Uterus (tissue), 4 donors: Measurements from ENCODE around the gene SIRT2. TPM values are rescaled to one million over a fixed set of nuclear protein-coding genes. Genes with fewer than 3 reads are reported as not detected.

Experiments
- DNase-seq, 2 donors: peaks; one replicate each; pipeline ENCODE4 v3.0.0-alpha.2; 2019 to 2020
- H3K27ac ChIP-seq, 2 donors: fragments of 200-600 bp; sonication (generic); 1 replicate in 1 of 2; 2 replicates in 1 of 2; pipeline ENCODE4 v1.5.1; 2016 to 2018
- H3K27me3 ChIP-seq, 2 donors: fragments of 200-600 bp; sonication (generic); one replicate each; pipeline ENCODE4 v1.5.1; 2018 to 2019; ENCODE audit warnings: control low read depth in 1 of 2
- H3K36me3 ChIP-seq, 2 donors: fragments of 200-600 bp; sonication (generic); one replicate each; pipeline ENCODE4 v1.5.1; 2019; ENCODE audit warnings: control low read depth in 1 of 2
- H3K4me1 ChIP-seq, 2 donors: fragments of 200-600 bp; sonication (generic); one replicate each; pipeline ENCODE4 v1.5.1; 2018 to 2019; ENCODE audit warnings: control low read depth in 1 of 2
- H3K4me3 ChIP-seq, 2 donors: fragments of 200-600 bp; sonication (generic); 1 replicate in 1 of 2; 2 replicates in 1 of 2; pipeline ENCODE4 v1.5.1; 2018 to 2019; ENCODE audit warnings: mild to moderate bottlenecking in 1 of 2
- H3K9me3 ChIP-seq, 2 donors: fragments of 200-600 bp; sonication (generic); one replicate each; pipeline ENCODE4 v1.5.1; 2019; ENCODE audit warnings: control low read depth in 1 of 2
- CTCF ChIP-seq, 4 experiments: fragments of 200-600 bp in 2 of 4; fragments of 450-650 bp in 2 of 4; sonication (generic) in 2 of 4; IDR thresholded peaks; one replicate each; pipeline ENCODE4 v1.5.1; 2016 to 2019; ENCODE audit warnings: antibody characterized with exemption in 4 of 4, mild to moderate bottlenecking in 2 of 4, moderate library complexity in 1 of 4
- POLR2A ChIP-seq, 2 donors: fragments of 450-650 bp; IDR thresholded peaks; one replicate each; pipeline ENCODE4 v1.6.1; 2016; ENCODE audit warnings: antibody characterized with exemption in 2 of 2, mild to moderate bottlenecking in 1 of 2, moderate library complexity in 1 of 2
- intact Hi-C: fragments of 100-400 bp; cut with DNase I; formaldehyde crosslinking; loops from one replicate; pipeline ENCODE4 v1.15.1; 2023; ENCODE audit warnings: low total_unique reads
- total RNA-seq, 4 donors: library from RNA; depleted of rRNA in 3 of 4; stranded (reverse); fragments of >200 nt in 3 of 4; gene quantifications; one replicate each; pipeline versions ENCODE4 v1.1.0 to v1.2.4, GENCODE V29; 2014 to 2023
- donor health status: DM: yes; HTN: yes; CAD: no.

Gene SIRT2
- total RNA-seq, 4 donors from 2014 or later = 46.0 to 171 (median 80.2) TPM

GRCh38 chr19:38932425-38933179 lies 33.2 kb upstream of the SIRT2 start:
- TF ChIP-seq POLR2A (IDR thresholded peaks at IDR 0.05) (no peak), CTCF (IDR thresholded peaks at IDR 0.05) (no peak)
- intact Hi-C loops = no loop called here
- no peak for DNase-seq
- peaks cover 0 to 7% of the 10 kb centered on the region in 2 donors for H3K4me1 ChIP-seq
- H3K27me3 ChIP-seq = no peaks in the 10 kb centered on the region
- H3K27ac ChIP-seq = no peak overlapping the region
- H3K9me3 ChIP-seq = no peaks in the 10 kb centered on the region
- no peaks in the 10 kb centered on the region for H3K36me3 ChIP-seq
- H3K4me3 ChIP-seq = no peak overlapping the region

- Histone ChIP-seq H3K27ac (peak overlapping the region in 1 of 2 donors; percentile 85), H3K27me3 (no peaks in the 10 kb centered on the region), H3K36me3 (no peaks in the 10 kb centered on the region), H3K9me3 (no peaks in the 10 kb centered on the region), H3K4me1 (peaks cover 0 to 7% of the 10 kb centered on the region in 2 donors), H3K4me3 (peak overlapping the region; percentile 64 to 82)
- DNase-seq = no peak
- TF ChIP-seq CTCF (IDR thresholded peaks at IDR 0.05) = no peak
- no peak for TF ChIP-seq POLR2A (IDR thresholded peaks at IDR 0.05)
- intact Hi-C loops = no loop called here
Observed at GRCh38 chr19:38931521-38931793, 32.0 kb upstream of the SIRT2 start.

GRCh38 chr19:38930776-38931520 lies 31.5 kb upstream of the SIRT2 start, which contains the start of gene MRPS12:
Gene MRPS12, plus strand, starts transcription at chr19:38930944. Its CDS starts 351 bp downstream, at chr19:38931295.
- Histone ChIP-seq H3K36me3 (no peaks in the 10 kb centered on the region), H3K27me3 (no peaks in the 10 kb centered on the region), H3K27ac (peak within 1 kb of the TSS; percentile 85 to 87), H3K9me3 (no peaks in the 10 kb centered on the region), H3K4me3 (peak within 1 kb of the TSS; percentile 64 to 82), H3K4me1 (peaks cover 0 to 7% of the 10 kb centered on the region in 2 donors)
- DNase-seq = peak; percentile 98
- intact Hi-C loops = no loop called here
- TF ChIP-seq CTCF (IDR thresholded peaks at IDR 0.05) (no peak), POLR2A (IDR thresholded peaks at IDR 0.05) (peak in 1 of 2 donors; percentile 49)

- Histone ChIP-seq H3K4me1 (peaks cover 0 to 7% of the 10 kb centered on the region in 2 donors), H3K27me3 (no peaks in the 10 kb centered on the region), H3K27ac (peak within 1 kb of the TSS; percentile 85 to 87), H3K9me3 (no peaks in the 10 kb centered on the region), H3K36me3 (no peaks in the 10 kb centered on the region), H3K4me3 (peak within 1 kb of the TSS; percentile 64 to 82)
- intact Hi-C loops = no loop called here
- peak; percentile 93 to 95 for DNase-seq
- TF ChIP-seq POLR2A (IDR thresholded peaks at IDR 0.05) (no peak), CTCF (IDR thresholded peaks at IDR 0.05) (peak; percentile 98 to 99 (median 98))
Observed at GRCh38 chr19:38929929-38930775, 30.7 kb upstream of the SIRT2 start, which contains the start of gene SARS2. Gene SARS2, minus strand, starts transcription at chr19:38930763. Its CDS starts 27 bp downstream, at chr19:38930736.
